ENCODE measurements around the gene FGF3.

The FGF3 gene

GRCh38 chr11:69843529-69843921 lies 24.3 kb upstream of the FGF3 start:
- DNase-seq, result no peak

GRCh38 chr11:69842746-69843528 lies 23.7 kb upstream of the FGF3 start:
- DNase-seq, result no peak

- no peak for DNase-seq
These were observed 22.9 kb upstream of the FGF3 start for GRCh38 chr11:69841859-69842698.

GRCh38 chr11:69841170-69841858 lies 22.1 kb upstream of the FGF3 start:
- DNase-seq, result no peak

GRCh38 chr11:69840371-69841169 lies 21.4 kb upstream of the FGF3 start:
- no peak for DNase-seq

- DNase-seq, result no peak
These were observed 20.3 kb upstream of the FGF3 start for GRCh38 chr11:69839516-69839915.

- DNase-seq, result no peak
These were observed 18.6 kb upstream of the FGF3 start for GRCh38 chr11:69837791-69838190.

GRCh38 chr11:69836401-69836800 lies 17.2 kb upstream of the FGF3 start:
- no peak for DNase-seq

- no peak for DNase-seq
These were observed 15.9 kb upstream of the FGF3 start for GRCh38 chr11:69834811-69835800.

GRCh38 chr11:69834251-69834650 lies 15.0 kb upstream of the FGF3 start:
- no peak for DNase-seq

GRCh38 chr11:69832561-69833413 lies 13.6 kb upstream of the FGF3 start:
- no peak for DNase-seq

- no peak for DNase-seq
These were observed 12.8 kb upstream of the FGF3 start for GRCh38 chr11:69831985-69832384.

- no peak for DNase-seq
These were observed 10.9 kb upstream of the FGF3 start for GRCh38 chr11:69830086-69830485.

GRCh38 chr11:69828971-69829344 lies 9.7 kb upstream of the FGF3 start:
- no peak for DNase-seq

GRCh38 chr11:69828276-69828970 lies 9.2 kb upstream of the FGF3 start:
- DNase-seq, result no peak

- DNase-seq, result no peak
These were observed 7.6 kb upstream of the FGF3 start for GRCh38 chr11:69826773-69827172.

GRCh38 chr11:69825941-69826340 lies 6.7 kb upstream of the FGF3 start:
- no peak for DNase-seq

GRCh38 chr11:69825037-69825834 lies 6.0 kb upstream of the FGF3 start:
- DNase-seq, result no peak
